SIG-M5 treated with dmso at 0.1 percent for 504 hours (cell line): Measurements from ENCODE around the gene EEPD1.
"Not testable (repeated sequence)": the region's sequence is repeated elsewhere in the genome, so short reads cannot be mapped to it uniquely, and the experiment has no call there.

ENCODE experiments used
- DNase-seq: peaks from one replicate; lab custom pipeline; 2025; ENCODE audit not compliant: unreplicated experiment; lab: John Stamatoyannopoulos, UW

The EEPD1 gene

DNA sequence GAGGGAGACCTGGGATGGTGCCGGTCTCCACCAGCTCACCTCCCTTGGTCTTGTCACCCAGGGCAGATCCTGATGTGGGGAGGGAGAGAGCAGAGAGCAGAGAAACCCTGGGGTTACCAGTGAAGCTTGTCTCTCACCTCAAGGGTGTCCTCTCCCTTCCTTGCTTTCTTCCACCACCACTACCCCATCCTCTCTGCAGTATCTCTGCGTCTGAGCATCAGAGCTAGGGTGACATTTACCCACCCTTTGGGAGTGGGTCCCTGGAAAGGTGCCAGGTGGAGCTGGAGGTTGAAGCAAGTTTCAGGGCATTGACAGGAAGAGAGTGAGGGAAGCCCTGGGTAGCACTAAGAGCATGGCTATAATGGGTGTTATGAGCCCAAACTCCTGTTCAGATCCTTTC, 161.4 kb downstream of the EEPD1 start:
- DNase-seq: no peak

GRCh38 chr7:36315309-36315944, 162.4 kb downstream of the EEPD1 start:
- no peak for DNase-seq

GRCh38 chr7:36316319-36316718, 163.3 kb downstream of the EEPD1 start:
- no peak for DNase-seq

GRCh38 chr7:36317276-36317675, 164.2 kb downstream of the EEPD1 start:
- no peak for DNase-seq

DNA sequence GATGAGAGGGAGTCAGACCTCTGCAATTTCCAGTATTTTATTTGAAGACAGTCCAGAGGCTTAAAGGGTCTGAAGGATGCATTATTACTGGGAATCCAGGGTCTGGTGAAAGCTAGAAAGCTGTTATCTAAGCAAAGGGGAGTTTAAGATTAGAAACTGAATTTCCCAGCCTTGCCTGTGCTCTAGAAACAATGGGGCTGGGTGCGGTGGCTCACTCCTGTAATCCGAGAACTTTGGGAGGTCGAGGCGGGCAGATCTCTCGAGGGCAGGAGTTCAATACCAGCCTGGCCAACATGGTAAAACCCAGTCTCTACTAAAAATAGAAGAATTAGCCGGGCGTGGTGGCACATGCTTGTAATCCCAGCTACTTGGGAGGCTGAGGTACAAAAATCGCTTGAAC, 165.1 kb downstream of the EEPD1 start:
- DNase-seq: no peak

GRCh38 chr7:36321284-36321683, 168.2 kb downstream of the EEPD1 start:
- not testable (repeated sequence) for DNase-seq

GRCh38 chr7:36336390-36336789, 183.3 kb downstream of the EEPD1 start:
- DNase-seq: no peak

DNA sequence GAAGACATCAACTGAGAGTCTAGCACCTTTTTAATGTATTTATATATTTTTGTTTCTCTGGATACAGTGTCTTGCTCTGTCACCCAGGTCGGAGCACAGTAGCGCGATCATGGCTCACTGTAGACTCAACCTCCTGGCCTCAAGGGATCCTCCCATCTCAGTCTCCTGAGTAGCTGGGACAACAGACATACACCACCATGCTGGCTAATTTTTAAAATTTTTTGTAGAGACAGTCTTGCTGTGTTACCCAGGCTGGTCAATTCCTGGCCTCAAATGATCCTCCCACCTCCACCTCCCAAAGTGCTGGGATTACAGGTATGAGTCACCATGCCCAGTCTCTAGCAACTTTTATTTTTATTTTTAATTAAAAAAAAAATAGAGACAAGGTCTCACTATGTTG, 185.2 kb downstream of the EEPD1 start:
- DNase-seq: no peak

- no peak for DNase-seq
Measured at GRCh38 chr7:36343548-36343947, 190.5 kb downstream of the EEPD1 start.

- no peak for DNase-seq
Measured at GRCh38 chr7:36344622-36345021, 191.6 kb downstream of the EEPD1 start.

GRCh38 chr7:36346260-36346831, 193.3 kb downstream of the EEPD1 start:
- DNase-seq: peak; percentile 47

- DNase-seq: no peak
Measured at GRCh38 chr7:36348256-36348655, 195.2 kb downstream of the EEPD1 start.

GRCh38 chr7:36348771-36349170, 195.7 kb downstream of the EEPD1 start:
- no peak for DNase-seq

- DNase-seq: no peak
Measured at GRCh38 chr7:36349626-36350025, 196.6 kb downstream of the EEPD1 start.
